Measurements from ENCODE around the gene IGFL2. TPM values are rescaled to one million over a fixed set of nuclear protein-coding genes. Genes with fewer than 3 reads are reported as not detected.

The IGFL2 gene
- total and polyA plus RNA-seq, 4 donors = 0.08 TPM; not detected in 3

DNA sequence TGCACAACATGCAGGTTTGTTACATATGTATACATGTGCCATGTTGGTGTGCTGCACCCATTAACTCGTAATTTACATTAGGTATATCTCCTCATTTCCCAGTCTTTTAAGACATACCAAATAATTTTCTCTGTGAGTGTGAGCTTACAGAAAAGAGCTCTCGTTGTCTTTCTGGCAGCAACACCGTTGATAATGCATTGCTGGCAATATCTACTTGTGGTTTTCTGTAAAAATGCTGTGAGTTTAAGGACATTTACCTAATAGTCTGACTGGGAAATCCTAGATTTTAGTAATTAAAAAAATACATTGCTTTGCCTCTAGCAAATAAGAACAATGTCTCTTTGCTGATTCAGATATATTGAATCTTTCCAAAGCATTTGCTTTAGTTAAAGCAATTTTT lies 31.9 kb upstream of the IGFL2 start:
- no peaks in the 10 kb centered on the region for H3K9me3 ChIP-seq (ENCODE audit: control insufficient read depth in 4 of 4, low read length in 3 of 4)
- TF ChIP-seq, protein P1, sequence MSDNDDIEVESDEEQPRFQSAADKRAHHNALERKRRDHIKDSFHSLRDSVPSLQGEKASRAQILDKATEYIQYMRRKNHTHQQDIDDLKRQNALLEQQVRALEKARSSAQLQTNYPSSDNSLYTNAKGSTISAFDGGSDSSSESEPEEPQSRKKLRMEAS (IDR thresholded peaks at IDR 0.05) = no peak
- TF ChIP-seq TAF1 (conservative IDR thresholded peaks at IDR 0.05) (no peak), JUND (IDR thresholded peaks at IDR 0.05) (no peak), RAD21 (IDR thresholded peaks at IDR 0.05) (no peak), RXRA (IDR thresholded peaks at IDR 0.05) (no peak), EGR1 (IDR thresholded peaks at IDR 0.05; ENCODE audit: low read depth in 2 of 2) (no peak), SP1 (IDR thresholded peaks at IDR 0.05) (no peak), HNF4A (conservative IDR thresholded peaks at IDR 0.05) (no peak), YY1 (IDR thresholded peaks at IDR 0.05) (no peak)
- TF ChIP-seq, protein P2, sequence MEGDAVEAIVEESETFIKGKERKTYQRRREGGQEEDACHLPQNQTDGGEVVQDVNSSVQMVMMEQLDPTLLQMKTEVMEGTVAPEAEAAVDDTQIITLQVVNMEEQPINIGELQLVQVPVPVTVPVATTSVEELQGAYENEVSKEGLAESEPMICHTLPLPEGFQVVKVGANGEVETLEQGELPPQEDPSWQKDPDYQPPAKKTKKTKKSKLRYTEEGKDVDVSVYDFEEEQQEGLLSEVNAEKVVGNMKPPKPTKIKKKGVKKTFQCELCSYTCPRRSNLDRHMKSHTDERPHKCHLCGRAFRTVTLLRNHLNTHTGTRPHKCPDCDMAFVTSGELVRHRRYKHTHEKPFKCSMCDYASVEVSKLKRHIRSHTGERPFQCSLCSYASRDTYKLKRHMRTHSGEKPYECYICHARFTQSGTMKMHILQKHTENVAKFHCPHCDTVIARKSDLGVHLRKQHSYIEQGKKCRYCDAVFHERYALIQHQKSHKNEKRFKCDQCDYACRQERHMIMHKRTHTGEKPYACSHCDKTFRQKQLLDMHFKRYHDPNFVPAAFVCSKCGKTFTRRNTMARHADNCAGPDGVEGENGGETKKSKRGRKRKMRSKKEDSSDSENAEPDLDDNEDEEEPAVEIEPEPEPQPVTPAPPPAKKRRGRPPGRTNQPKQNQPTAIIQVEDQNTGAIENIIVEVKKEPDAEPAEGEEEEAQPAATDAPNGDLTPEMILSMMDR (IDR thresholded peaks at IDR 0.05; ENCODE audit: low read depth, low read length, missing input control) = no peak
- H3K9ac ChIP-seq (ENCODE audit: low read depth in 1 of 2, low read length in 2 of 2) = no peak overlapping the region
- no peak for DNase-seq (ENCODE audit: low spot score)
- 76% methylated on average over 3 of the region's 3 CpGs for WGBS
- H3K4me3 ChIP-seq (ENCODE audit: low read depth in 1 of 3, low read length in 3 of 3) = no peak overlapping the region
- no peaks in the 10 kb centered on the region for H3K36me3 ChIP-seq (ENCODE audit: control insufficient read depth in 4 of 4, insufficient read depth in 3 of 4, low read depth in 1 of 4, low read length in 3 of 4)
- H3K27me3 ChIP-seq (ENCODE audit: control insufficient read depth in 4 of 4, insufficient read depth in 4 of 4, low read length in 3 of 4) = no peaks in the 10 kb centered on the region
- no peaks in the 10 kb centered on the region for H3K4me1 ChIP-seq (ENCODE audit: control insufficient read depth in 4 of 4, insufficient read depth in 4 of 4, low read length in 3 of 4)
- no peak overlapping the region for H3K27ac ChIP-seq (ENCODE audit: low read depth in 1 of 2, low read length in 2 of 2)

DNA sequence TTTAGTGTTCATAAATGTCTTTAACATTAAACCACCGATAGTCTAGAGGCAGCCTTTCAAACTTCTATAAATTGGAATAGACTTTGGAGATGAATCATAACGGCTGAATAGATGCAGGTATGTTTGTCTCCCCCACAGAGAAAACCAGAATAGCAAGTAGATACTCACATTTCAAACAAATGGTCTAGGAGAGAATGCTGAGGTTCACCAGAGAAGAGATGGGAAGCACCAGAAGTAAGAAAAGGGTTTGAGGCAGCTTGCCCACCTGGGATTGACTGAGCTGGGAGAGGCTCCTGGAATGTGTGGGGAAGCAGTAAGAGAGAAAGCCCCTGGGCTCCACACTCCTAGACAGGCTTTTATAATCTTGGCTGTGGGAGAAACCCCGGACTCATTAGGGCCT lies 29.9 kb upstream of the IGFL2 start:
- TF ChIP-seq, protein P3, sequence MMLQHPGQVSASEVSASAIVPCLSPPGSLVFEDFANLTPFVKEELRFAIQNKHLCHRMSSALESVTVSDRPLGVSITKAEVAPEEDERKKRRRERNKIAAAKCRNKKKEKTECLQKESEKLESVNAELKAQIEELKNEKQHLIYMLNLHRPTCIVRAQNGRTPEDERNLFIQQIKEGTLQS (IDR thresholded peaks at IDR 0.05) = no peak
- TF ChIP-seq, protein P1 (IDR thresholded peaks at IDR 0.05) = no peak
- TF ChIP-seq GABPA (IDR thresholded peaks at IDR 0.05 in 1 of 2, conservative IDR thresholded peaks at IDR 0.05 in 1 of 2) = no peak
- no peak for TF ChIP-seq FOXA1 (IDR thresholded peaks at IDR 0.05)
- TF ChIP-seq, protein P4, sequence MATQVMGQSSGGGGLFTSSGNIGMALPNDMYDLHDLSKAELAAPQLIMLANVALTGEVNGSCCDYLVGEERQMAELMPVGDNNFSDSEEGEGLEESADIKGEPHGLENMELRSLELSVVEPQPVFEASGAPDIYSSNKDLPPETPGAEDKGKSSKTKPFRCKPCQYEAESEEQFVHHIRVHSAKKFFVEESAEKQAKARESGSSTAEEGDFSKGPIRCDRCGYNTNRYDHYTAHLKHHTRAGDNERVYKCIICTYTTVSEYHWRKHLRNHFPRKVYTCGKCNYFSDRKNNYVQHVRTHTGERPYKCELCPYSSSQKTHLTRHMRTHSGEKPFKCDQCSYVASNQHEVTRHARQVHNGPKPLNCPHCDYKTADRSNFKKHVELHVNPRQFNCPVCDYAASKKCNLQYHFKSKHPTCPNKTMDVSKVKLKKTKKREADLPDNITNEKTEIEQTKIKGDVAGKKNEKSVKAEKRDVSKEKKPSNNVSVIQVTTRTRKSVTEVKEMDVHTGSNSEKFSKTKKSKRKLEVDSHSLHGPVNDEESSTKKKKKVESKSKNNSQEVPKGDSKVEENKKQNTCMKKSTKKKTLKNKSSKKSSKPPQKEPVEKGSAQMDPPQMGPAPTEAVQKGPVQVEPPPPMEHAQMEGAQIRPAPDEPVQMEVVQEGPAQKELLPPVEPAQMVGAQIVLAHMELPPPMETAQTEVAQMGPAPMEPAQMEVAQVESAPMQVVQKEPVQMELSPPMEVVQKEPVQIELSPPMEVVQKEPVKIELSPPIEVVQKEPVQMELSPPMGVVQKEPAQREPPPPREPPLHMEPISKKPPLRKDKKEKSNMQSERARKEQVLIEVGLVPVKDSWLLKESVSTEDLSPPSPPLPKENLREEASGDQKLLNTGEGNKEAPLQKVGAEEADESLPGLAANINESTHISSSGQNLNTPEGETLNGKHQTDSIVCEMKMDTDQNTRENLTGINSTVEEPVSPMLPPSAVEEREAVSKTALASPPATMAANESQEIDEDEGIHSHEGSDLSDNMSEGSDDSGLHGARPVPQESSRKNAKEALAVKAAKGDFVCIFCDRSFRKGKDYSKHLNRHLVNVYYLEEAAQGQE (IDR thresholded peaks at IDR 0.05) = no peak
- TF ChIP-seq EGR1 (IDR thresholded peaks at IDR 0.05; ENCODE audit: low read depth in 2 of 2) = no peak
- no peak for TF ChIP-seq YY1 (IDR thresholded peaks at IDR 0.05)
- TF ChIP-seq FOXA2 (IDR thresholded peaks at IDR 0.05) = no peak
- no peak for TF ChIP-seq HNF4A (conservative IDR thresholded peaks at IDR 0.05)
- TF ChIP-seq SP1 (IDR thresholded peaks at IDR 0.05) = no peak
- no peak for TF ChIP-seq JUND (IDR thresholded peaks at IDR 0.05)
- no peak for TF ChIP-seq RAD21 (IDR thresholded peaks at IDR 0.05)
- TF ChIP-seq HNF4G (IDR thresholded peaks at IDR 0.05) = no peak
- TF ChIP-seq, protein P2 (IDR thresholded peaks at IDR 0.05; ENCODE audit: low read depth, low read length, missing input control) = no peak
- no peak for TF ChIP-seq NR2F2 (IDR thresholded peaks at IDR 0.05)
- TF ChIP-seq, protein P5, sequence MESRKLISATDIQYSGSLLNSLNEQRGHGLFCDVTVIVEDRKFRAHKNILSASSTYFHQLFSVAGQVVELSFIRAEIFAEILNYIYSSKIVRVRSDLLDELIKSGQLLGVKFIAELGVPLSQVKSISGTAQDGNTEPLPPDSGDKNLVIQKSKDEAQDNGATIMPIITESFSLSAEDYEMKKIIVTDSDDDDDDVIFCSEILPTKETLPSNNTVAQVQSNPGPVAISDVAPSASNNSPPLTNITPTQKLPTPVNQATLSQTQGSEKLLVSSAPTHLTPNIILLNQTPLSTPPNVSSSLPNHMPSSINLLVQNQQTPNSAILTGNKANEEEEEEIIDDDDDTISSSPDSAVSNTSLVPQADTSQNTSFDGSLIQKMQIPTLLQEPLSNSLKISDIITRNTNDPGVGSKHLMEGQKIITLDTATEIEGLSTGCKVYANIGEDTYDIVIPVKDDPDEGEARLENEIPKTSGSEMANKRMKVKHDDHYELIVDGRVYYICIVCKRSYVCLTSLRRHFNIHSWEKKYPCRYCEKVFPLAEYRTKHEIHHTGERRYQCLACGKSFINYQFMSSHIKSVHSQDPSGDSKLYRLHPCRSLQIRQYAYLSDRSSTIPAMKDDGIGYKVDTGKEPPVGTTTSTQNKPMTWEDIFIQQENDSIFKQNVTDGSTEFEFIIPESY (IDR thresholded peaks at IDR 0.05) = no peak
- no peak for TF ChIP-seq TAF1 (conservative IDR thresholded peaks at IDR 0.05)
- WGBS = 86% methylated on average over 3 of the region's 3 CpGs
- DNase-seq (ENCODE audit: low spot score) = no peak
- no peaks in the 10 kb centered on the region for H3K9me3 ChIP-seq (ENCODE audit: control insufficient read depth in 4 of 4, low read length in 3 of 4)
- no peak overlapping the region for H3K4me3 ChIP-seq (ENCODE audit: low read depth in 1 of 3, low read length in 3 of 3)
- H3K36me3 ChIP-seq (ENCODE audit: control insufficient read depth in 4 of 4, insufficient read depth in 3 of 4, low read depth in 1 of 4, low read length in 3 of 4) = no peaks in the 10 kb centered on the region
- H3K9ac ChIP-seq (ENCODE audit: low read depth in 1 of 2, low read length in 2 of 2) = no peak overlapping the region
- H3K27ac ChIP-seq (ENCODE audit: low read depth in 1 of 2, low read length in 2 of 2) = no peak overlapping the region
- no peaks in the 10 kb centered on the region for H3K4me1 ChIP-seq (ENCODE audit: control insufficient read depth in 4 of 4, insufficient read depth in 4 of 4, low read length in 3 of 4)
- no peaks in the 10 kb centered on the region for H3K27me3 ChIP-seq (ENCODE audit: control insufficient read depth in 4 of 4, insufficient read depth in 4 of 4, low read length in 3 of 4)
